Activated naive CD8-positive, alpha-beta T cell treated with anti-CD3 and anti-CD28 coated beads, Interleukin-2, amount 50 U/mL, for 16 hours (primary cell): ENCODE results near the gene EPSTI1.
"Not testable (repeated sequence)": the region's sequence is repeated elsewhere in the genome, so short reads cannot be mapped to it uniquely, and the experiment has no call there.

ENCODE experiments used
- DNase-seq: peaks from one replicate; pipeline ENCODE4 v3.0.0-alpha.2; 2020; ENCODE audit warnings: low read depth, low spot score

Gene EPSTI1

GRCh38 chr13:42991898-42992763 is at the start of gene EPSTI1:
EPSTI1 (minus strand) TSS chr13:42992241; CDS start chr13:42992165, 76 bp downstream.
- peak; percentile 56 for DNase-seq

GRCh38 chr13:43041369-43041921 is 49.4 kb upstream of the EPSTI1 start:
- no peak for DNase-seq

GRCh38 chr13:43040581-43041368 is 48.7 kb upstream of the EPSTI1 start:
- not testable (repeated sequence) for DNase-seq

DNA sequence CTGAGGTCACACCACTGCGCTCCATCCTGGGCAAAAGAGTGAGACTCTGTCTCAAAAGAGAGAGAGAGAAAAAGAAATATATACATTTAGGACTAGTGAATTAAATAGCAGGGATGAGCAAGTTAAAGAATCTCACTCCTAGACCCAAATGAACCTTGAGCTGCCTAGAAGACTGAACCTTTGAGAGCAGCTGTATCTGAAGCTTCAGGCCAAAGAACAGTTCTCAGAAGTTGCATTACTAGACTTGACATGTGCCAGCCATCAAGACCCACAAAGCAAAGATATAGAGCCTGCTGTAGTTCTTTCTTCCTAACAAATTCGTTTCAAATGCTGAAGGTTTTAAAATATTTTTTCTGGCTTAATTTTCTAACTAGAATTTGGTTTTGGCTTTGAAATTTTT is 47.9 kb upstream of the EPSTI1 start:
- no peak for DNase-seq

DNA sequence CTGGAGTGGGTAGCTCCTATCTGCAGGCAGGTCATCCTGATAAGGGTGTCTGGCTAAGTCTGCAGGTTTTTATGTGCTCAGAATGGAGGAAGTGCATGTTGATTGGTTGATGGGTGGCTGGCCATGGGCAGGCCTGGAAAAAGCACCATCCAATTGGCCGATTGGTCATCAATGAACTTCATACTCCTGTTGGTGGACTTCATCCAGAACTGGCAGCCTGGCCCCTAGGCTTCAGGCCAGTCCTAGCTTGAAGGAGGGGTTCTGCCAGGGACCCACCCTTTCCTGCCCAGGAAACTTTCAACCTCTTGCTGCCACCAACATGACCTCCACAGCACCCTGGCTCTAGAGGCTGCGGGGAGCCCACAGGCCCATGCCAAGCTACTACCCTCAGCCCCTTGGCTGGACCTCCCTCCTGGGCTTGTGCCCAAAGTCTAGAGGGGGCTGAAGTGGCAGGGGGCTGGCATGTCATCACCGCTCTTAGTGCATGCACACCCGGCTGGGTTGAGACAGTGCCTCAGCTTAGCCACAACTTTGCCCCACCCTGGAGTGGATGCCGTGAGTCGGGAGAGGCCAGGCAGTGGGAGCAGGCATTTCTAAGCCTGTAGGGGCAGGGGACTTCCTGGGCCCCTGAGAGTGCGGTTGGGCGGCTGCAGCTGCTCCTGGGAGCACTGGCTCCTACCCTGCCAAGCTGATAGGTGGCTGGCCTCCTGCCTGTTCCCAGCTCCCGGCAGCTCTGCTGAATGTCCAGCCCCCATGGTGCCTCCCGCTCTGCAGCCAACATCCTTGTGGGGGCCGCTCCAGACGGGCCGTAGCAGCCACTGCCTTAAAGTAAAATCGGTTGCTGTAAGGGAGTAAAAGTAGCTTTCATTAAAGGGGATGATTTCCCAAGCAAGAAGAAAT is 44.6 kb upstream of the EPSTI1 start:
- no peak for DNase-seq

GRCh38 chr13:43033038-43033437 is 41.0 kb upstream of the EPSTI1 start:
- DNase-seq: no peak

- DNase-seq: no peak
These were observed 39.8 kb upstream of the EPSTI1 start for GRCh38 chr13:43031881-43032280.

- DNase-seq: no peak
These were observed 38.5 kb upstream of the EPSTI1 start for GRCh38 chr13:43030548-43030947.

DNA sequence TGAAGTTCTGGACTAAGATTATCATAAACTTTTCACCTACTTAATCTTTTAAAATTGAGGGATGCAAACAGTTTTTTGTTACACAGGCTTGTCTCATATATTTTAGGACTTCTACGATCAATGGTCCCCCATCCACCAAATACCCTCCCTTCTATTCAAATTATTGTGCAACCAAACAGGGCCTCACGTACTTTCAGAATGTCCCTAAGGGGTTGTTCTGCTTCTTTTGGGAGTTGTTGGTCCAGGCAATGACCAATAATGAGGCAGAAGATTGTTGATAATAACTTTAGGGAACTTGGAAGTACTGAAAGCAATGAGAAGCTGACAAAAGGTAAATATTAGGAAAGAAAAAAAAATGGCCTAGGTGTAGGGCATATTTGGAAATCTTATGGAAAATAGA is 34.2 kb upstream of the EPSTI1 start:
- no peak for DNase-seq

DNA sequence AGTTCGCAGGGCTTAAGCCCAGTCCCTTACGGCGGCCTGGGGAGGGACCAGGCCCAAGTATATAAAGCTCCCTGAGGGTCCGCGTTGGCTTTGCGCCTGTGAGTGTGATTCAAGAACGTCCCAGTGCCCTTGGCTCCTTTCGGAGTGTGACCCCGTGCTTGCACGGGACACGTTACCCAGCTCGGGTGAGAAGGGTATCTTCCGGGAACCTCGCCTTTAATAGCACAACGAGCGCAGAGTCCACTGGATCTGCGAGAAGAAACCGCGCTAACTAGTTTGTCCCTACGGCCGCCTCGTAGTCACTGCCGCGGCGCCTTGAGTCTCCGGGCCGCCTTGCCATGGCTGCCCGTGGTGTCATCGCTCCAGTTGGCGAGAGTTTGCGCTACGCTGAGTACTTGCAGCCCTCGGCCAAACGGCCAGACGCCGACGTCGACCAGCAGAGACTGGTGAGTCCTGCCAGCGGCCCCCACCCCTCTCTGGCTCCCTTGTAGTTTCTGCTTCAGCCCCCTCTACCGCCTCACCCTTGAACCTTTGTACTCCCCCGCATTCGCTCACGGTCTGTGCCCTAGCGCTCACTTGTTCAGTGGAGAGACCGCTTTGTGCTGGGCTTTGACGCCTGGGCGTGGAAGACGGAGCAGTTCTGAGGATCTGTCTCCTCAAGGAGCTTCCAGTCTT is 31.4 kb upstream of the EPSTI1 start, which contains the start of gene DNAJC15:
Gene DNAJC15, plus strand, starts transcription at position 298 of the 675 bp plus-strand sequence. Its CDS starts 41 bp downstream, at position 339.
- peak; percentile 21 for DNase-seq

- DNase-seq: no peak
These were observed 30.9 kb upstream of the EPSTI1 start for GRCh38 chr13:43022934-43023288.

DNA sequence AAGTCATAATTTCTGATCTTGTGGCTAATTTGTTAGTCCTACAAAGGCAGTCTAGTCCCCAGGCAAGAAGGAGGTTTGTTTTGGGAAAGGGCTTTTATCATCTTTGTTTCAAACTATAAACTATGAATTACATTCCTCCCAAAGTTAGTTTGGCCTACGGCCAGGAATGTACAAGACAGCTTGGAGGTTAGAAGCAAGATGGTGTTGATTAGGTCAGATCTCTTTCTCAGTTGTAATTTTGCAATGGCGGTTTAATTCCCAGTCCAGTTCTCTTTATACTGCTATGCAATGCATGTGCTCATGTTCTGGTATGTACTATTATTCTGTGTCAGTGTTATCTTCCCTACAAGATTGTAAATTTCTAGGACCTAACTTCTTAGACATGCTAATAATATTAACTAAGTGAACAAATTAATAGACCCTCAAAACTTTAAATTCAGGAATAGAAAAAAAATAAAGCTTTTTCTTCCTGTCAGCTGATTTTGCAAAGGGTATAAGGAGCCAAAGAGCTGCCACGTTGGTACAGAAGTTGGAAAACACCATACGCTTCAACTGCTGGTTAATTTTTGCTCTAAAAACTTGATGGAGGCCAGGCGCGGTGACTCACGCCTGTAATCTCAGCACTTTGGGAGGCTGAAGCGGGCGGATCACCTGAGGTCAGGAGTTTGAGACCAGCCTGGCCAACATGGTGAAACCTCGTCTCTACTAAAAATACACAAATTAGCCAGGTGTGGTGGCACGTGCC is 30.1 kb upstream of the EPSTI1 start:
- DNase-seq: no peak

- DNase-seq: no peak
These were observed 28.8 kb upstream of the EPSTI1 start for GRCh38 chr13:43020794-43021193.

GRCh38 chr13:43019811-43020210 is 27.8 kb upstream of the EPSTI1 start:
- DNase-seq: no peak

DNA sequence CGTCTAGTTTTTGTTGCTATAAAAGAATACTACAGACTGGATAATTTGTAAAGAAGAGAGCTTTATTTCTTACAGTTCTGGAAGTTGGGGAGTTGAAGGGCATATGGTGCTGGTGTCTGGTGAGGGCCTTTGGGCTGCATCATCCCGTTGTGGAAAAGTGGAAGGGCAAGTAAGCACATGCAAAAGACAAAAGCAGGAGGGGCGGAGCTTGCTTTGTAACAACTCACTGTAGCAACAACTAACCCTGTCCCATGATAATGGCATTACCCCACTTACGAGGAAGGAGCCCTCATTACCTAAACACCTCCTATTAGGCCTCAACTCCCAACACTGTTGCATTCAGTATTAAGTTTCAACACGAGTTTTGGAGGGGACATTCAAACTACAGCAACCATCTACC is 24.2 kb upstream of the EPSTI1 start:
- DNase-seq: no peak

DNA sequence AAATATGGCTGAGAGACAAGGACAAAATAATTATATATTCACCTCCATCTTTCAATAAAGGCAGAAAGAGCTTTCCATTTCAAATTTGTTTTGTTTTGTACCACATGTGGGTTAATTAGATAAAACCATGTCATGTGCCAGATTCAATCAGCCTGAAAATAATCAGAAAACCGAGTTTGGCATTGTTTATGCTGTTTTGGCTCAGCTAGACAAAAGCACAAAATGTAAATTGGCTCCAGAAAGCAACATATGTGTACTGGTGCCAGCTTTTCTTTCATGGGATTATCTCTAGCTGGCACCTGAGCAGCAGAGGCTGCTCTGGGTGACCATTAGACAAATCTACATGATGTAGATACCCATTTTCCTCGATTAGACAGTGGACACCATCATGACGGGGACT is 22.1 kb upstream of the EPSTI1 start:
- DNase-seq: no peak

DNA sequence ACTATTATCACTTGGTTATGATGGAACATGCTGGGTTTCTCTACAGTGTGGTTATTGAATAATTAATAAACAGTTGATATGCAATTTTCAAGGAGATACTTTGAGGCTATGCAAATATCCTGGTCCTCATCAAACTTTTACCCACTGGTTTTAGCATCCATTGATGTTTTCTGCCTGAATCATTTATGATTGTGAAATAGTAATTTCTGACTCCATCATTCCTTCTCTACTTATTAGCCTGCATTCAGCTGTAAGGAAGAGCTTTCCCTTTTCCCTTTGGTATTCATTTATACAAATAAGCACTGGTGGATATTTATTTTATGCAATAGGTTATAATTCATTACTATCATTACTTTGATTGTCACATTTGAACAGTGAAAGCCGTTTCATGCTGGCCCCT is 17.5 kb upstream of the EPSTI1 start:
- no peak for DNase-seq

DNA sequence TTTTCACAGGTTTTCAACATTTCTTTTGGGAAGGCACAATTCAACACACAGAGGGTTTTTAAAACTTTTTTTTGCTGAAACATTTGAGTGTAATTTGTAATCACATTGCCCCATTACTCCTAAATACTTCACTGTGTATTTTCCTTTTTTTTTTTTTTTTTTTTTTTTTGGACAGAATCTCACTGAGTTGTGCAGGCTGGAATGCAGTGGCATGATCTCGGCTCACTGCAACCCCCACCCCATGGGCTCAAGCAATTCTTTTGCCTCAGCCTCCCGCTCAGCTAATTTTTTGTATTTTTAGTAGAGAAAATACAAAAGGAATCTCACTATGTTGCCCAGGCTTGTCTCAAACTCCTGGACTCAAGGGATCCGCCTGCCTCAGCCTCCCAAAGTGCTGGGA is 16.6 kb upstream of the EPSTI1 start:
- no peak for DNase-seq

DNA sequence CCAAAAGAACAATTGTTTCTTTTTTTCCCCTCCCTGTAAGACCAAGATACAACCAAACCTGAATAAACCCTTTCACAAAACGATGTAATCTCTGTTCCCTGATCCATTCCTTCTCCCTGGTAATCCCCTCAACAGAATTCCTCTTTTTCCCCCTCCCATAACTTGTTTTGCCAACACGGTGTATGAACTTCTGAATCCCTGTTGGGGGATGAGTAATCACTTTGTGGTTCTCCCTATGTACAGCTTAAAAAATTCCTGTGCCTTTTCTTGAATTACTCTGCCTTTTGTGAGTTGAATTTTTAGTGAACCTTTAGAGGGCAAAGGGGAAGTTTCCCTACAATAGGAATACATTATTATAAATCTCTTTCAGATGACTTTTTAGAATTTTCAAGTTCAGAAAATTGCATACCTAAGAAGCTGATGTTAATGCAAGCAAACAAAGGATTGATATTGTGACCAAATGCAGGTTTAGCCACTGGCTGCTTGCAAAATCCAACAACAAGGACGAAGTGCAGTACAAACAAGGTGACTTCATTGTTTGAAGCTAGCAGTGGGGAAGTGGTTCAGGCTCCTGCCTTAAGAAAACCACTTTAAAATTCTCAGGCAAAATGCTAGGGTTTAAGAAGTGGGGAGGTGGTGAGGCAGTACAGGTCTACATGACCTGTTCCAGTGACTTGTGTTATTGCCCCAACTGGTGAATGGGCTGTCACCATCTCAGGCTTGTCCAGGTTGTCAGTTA is 15.0 kb upstream of the EPSTI1 start:
- no peak for DNase-seq
